HPDE6-E6E7 (cell line): ENCODE data around the gene SNX24.
"Not testable (repeated sequence)": the region's sequence is repeated elsewhere in the genome, so short reads cannot be mapped to it uniquely, and the experiment has no call there.

ENCODE experiments used
- DNase-seq: peaks from one replicate; pipeline ENCODE4 v3.0.0; 2011; ENCODE audit warnings: missing footprints; ENCODE audit errors: extremely low spot score

SNX24 gene

DNA sequence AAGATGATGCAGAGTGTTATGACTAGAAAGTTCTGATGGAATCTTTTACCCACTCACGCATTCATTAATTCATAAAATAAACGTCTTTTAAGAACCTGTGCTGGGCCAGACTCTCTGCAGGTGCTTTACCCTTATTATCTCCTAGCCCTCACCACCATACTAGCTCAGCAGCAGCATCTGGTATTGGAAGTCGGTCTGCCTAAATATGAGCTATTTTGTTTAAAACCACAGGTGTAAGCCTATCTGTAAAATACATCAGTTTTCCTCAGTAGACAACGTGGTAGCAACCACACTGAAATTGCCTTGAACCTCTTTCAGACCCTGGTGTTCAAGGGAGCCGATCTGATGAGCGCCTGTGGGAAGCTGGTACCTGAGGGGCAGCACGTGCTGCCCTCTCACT is 121.7 kb downstream of the SNX24 start:
- DNase-seq: no peak

DNA sequence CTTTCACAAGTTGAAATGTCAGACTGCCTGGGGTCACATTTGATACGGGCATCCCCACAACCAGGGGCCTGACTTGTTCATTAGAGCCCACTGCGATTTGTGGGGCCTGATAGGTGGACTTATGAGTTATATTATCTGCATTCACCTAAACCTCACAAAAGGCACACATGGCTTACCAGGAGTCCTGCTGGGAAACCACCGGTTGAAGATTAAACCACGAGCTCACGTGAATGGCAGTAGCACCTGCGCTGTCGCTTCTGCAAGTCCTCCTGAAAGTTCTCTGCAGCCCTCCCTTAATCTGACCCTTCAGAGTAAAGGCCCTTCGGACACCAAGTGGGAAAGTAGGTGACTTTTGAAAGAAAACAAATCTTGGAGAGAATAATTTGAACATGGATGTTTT is 122.2 kb downstream of the SNX24 start:
- no peak for DNase-seq

DNA sequence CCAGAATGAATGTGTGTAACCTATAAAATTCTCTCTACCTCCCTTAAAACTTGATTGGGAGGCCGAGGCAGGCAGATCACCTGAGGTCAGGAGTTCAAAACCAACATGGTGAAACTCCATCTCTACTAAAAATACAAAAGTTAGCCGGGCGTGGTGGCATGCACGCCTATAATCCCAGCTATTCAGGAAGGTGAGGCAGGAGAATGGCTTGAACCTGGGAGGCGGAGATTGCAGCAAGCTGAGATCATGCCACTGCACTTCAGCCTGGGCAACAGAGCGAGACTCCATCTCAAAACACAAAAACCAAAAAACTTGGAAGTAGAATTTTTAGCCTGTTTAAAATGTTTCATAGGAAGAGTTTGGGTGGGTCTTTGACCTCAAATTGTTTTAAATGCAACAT is 122.6 kb downstream of the SNX24 start:
- DNase-seq: not testable (repeated sequence)

DNA sequence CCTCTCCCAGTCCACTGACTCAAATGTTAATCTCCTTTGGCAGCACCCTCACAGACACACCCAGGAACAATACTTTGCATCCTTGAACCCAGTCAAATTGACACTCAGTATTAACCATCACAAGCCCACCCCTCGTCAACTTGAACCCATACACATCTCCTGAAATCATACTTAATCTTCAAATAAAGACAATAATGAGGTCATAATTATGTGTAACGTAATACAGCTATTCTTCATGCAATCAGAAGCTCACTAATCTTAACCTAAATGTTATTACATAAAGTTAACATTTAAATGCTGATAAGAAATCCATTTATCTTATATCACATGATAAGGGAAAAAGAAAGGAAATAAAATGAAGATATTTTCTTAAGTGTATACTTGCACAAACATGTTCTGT is 125.9 kb downstream of the SNX24 start:
- DNase-seq: no peak

DNA sequence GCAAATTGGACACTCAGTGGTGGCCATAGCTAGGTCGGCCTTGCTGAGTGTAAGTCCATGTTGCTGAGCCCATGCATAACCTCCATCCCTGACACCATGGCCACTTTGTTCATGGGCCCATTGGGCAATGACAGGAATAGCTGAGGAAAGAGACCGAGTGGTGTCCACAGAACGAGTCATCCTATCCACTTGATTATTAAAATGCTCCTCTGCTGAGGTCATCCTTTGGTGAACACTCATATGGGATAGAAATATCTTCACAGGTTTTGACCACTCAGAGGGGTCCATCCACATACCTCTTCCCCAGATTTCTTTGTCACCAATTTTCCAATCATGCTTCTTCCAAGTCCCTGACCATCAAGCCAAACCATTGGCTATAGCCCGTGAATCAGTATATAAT is 127.5 kb downstream of the SNX24 start:
- no peak for DNase-seq

DNA sequence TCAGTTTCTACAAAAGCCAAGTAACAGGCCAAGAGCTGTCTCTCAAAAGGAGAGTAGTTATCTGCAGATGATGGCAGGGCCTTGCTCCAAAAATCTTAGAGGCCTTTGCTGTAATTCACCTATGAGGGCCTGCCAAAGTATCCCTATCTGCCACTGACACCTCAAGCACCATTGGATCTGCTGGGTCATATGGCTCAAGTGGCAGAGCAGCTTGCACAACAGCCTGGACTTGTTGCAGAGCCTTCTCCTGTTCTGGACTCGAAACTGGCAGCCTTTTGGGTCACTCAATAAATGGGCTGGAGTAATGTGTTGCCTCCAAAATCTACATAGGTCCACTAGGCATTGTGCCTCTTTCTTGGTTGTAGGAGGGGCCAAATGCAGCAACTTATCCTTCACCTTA is 128.3 kb downstream of the SNX24 start:
- DNase-seq: not testable (repeated sequence)

DNA sequence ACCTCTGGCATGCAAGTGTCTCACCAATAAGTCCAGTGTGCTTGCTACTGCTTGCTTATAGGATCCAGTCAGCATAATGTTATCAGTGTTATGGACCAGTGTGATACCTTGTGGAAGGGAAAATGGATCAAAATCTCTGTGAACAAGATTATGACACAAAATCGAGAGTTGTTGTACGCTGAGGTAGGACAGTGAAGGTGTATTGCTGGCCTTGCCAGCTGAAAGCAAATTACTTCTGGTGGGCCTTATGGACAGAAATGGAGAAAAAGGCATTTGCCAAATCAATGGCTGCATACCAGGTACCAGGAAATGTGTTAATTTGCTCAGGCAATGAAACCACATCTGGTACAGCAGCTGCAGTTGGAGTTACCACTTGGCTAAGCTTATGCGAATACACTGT is 128.8 kb downstream of the SNX24 start:
- DNase-seq: not testable (repeated sequence)

DNA sequence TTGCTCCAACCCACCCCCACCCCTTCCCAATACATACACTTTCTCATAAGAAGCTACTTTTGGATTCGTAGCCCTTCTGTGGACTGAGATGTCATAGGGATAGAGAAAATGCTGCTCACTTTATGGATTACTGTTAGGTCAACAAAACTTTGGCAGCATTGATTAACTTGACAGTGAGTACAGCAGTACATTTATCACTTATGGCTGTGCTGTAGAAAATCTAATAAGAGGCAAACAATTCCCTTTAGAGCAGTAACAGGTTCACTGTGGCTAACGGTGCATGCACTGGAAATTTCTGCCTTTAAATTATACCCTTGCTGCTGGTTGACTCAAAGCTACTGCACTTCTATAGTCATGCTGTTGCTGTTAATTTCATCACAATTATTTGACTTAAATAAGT is 131.9 kb downstream of the SNX24 start:
- DNase-seq: no peak

DNA sequence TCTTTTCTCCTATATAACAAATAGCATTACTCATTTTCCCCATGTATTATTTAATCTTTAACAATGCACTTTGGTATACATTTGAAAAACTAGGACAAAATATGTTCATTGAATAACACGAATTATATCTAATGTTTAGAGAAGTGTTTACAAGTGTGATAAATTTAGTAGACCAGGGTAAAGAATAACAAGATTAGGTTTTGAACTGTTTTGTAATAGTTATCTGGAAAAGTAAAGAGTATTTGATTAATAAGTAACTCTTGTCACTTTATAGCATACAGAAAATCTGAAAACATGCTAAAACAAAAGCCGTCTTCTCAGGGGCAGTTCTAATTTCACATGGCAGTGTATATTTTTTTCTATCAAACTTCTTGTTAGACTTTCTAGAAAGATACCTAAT is 132.7 kb downstream of the SNX24 start:
- no peak for DNase-seq

DNA sequence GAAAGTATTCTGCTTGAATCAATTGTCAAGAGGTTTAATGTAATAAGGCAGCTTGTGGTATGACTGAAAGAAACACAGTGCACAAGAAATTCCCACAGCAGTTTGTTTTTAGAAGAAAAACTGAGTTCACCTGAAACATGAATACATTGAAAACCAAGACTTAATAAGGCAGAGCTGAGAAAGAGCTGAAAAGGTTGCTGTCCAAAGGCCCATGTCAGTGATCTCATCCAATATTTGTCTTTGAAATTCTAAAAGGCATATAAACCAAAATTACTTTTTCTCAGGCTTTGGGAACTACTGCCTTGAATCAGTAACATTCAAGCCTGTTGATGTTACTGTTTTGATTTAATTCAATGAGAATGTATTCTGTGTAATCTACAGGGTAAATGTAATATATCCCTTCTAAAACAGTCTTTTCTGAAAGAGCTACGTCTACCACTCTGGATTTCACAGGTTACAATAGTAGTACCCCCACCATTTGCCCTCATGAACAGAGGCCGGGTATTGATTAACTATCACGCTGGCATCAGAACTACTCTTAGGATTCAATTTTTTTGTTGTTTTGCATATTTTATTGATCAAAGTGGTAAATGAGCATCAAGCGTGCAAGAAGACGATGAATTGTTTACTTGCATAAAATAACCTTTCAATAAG is 133.4 kb downstream of the SNX24 start:
- DNase-seq: no peak

DNA sequence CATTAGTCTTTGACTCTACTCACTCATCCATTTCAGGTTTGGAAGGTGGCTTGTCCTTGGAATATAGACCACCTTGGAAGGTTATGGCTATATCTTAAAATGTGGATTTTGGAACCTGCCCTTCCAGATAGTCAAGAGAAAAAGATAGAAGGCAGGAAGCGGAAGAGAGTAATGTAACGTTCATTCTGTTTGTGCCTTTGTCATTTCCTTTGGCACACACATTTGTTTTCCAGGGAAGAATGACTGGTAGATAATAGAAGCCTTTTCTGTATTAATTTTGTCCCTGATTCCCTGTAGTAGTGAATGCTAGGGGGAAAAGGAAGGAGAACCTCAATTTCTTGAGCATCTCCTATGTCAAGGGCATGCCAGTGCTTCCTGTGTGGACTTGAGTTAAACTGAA is 136.4 kb downstream of the SNX24 start:
- no peak for DNase-seq

DNA sequence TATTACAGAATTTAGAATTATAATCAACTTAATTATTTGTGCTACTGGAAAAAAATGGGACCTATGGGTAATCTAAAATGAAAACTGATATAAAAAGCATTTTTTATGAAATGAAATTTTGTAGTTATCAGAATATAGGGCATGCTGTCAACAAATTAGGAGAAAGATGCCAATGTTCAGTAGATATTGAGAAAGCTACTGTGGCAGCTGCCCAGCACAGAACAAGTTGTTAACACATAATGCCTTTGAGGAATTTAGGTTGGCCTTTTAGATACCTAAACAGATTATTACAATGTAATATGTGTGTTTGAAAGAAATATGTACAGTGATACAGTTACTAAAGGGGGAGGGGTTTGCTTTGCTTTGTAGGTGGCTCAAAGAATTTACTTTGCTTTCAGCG is 137.0 kb downstream of the SNX24 start:
- DNase-seq: no peak

DNA sequence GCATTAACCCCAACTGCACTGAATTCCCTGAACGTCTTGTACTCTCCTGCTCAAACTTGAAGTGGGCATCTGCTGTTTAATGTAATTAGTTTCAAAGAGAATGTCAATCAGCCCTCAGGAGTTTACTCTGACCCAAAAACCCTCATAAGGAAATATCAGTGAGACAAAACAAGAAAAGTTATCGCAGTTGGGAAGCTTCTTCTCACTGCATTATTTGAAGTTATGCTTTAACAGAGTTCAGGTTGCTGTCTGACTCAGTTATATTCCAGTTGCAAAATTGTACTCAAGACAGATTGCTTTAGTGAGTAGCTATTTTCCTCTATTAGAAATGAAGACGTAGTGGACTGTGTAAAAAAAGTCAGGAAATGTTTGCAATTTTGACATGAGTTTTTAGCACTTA is 139.0 kb downstream of the SNX24 start:
- DNase-seq: no peak

DNA sequence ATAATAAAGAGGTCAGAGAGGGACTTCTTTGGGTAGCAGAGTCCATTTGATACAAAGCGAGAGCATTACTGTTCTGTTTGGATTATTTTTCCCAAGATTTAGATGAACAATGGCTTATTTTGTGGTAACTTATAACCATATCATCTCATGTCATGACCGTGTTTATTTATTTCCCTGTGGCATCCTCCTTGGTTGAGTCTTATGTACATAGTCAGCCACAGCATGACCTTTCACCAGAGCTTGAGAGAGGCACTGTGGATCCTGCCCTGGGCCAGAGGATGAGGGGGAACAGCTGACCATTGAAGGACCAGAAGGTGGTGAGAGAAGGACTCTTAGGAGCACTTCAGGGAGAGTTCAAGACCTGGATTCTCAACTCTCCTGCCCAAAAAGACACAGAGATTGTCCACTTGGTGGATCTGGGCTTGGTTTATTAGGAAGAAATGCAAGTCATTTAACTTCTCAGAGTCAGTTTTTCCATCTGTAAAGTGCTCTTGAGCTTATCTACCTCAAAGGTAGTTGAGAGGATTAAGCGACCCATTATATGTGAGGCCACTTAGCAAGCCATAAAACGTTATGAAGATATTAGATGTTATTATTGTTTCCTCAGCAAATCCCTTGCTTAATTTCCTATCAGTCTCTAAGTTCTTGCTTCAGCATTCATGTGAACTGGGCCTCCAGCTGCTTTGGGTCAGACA is 139.7 kb downstream of the SNX24 start:
- DNase-seq: no peak

DNA sequence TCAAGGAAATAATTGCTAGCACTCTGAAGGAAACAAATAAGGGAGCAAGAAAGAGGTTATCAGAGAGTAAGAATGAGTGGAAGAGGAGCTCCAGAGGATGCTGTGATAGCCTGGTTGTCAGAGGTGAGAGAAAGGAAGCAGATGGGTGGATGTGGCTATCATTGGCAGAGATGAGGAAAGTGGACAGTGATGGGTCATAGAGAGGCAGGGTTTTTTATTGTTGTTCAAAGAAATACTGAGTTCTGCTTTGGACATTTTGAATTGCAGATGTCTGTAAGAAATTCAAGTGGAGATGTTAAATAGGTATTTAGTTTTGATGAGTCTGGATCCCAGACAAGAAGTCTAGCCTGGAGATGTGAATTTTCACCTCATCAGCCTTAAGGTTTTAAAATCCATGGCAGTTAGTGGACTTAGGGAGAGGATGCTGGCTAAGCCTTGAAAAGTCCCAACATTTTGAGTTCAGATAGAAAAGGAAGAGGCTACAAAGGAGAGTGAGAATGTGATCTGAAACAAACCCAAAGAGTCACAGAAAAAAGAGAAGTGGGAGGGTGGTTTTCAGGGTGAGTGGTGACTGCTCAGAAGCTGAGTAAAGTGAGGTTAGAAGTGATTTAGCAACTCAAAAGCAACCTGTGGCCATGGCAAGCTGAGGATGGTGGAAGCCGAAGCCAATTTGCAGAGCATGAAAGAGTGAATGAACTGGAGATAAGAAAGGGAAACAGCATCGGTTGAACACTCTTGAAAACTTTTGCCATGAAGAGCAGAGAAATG is 140.7 kb downstream of the SNX24 start:
- no peak for DNase-seq

DNA sequence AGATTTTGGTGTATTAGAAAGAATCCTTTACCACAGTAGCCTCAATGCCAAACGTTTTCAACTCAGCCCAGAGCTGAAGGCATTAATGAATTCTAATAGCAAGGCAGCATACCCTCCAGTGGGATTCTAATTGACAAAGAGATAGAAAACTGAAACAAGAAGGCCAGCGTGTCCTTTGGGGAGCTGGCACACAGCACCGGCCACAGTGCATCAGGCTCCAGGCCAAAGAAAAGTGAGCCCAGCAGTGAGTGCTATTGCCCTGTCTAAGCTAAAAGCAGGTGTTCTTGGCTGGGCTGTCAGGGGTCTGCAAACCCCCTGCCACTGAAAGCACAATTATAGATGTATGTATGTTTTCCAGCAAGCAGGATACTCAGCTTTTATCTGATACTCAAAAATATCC is 150.7 kb downstream of the SNX24 start:
- no peak for DNase-seq

DNA sequence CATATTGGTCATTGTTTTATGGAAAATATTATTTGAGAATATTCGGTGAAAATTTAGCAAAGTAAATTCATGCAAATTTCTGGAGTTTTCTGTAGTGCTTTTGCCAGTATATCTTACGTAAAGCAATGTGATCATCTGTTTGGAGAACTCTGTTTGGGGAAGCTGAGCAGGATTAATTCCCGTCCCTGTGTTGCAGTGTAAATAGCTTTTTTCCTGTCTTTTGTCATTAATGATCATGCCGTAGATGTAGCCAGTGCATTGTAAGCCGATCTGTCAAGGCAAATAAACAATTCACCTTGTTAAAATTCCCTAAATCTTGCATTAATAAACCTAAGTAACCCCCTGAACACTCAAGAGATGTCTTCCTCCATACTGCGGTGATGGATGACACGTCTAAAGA is 151.9 kb downstream of the SNX24 start:
- DNase-seq: no peak

DNA sequence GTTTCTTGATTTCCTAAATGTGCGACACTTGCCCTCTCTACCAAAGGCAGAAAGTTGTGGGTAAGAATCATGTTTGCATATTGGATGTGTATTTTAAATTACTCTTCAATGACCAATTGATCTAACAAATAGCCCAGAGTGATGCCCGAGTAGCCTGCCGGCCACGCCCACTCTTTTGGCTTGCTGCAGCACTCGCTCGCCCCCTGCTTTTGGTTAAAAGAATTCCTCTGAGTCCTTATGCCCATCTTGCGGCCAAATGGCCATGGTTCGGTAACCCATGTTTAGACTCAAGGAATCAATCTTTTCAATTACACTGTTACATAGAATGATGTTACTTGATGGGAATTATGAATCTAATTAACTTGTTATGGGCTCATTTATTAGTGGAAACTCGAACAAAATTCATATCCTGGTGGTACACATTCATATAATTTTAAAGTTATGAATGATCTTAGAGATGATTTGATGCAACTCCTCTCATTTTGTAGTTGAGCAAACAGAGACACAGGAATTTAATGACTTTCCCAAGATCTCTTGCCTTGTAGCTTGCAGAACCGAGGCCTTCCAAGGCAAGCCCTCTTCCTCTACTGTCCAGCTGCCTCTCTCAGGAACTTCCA is 154.6 kb downstream of the SNX24 start:
- DNase-seq: peak; percentile 4

DNA sequence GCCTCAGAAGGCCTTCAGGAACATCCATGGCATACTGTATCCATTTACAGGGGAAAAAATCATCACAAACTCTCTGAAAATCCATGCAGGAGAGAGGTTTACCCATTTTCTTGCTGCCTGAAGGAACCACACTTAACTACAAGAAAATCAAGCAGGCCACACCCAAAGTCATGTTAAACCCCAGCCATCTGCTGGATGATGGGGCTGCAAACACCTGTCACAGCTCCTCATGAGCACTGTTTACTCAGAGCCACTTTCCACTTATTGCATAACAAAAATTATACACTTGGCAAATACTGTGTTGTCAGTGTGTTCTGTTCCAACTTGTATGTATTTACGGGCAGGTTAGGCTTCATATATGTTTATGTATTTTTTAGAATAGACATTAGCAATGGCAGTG is 155.3 kb downstream of the SNX24 start:
- no peak for DNase-seq

DNA sequence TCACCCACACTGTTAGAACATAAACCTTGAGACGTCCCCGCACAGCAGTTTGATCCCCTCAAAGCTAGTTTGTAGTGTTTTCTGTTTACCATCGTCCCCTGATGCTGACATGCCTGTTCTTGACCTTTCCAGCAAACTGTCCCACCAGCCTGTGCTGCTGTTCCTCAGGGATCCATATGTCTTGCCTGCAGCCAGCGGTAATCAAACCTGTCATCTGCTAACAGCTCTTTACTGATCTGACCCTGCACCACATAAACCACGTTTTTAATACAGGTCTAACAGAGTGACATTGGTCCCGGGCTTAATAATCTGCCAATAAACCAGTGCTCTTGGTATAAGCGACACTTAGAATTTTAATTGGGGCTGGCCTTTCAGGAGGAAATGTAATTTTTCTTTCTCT is 156.4 kb downstream of the SNX24 start:
- no peak for DNase-seq

DNA sequence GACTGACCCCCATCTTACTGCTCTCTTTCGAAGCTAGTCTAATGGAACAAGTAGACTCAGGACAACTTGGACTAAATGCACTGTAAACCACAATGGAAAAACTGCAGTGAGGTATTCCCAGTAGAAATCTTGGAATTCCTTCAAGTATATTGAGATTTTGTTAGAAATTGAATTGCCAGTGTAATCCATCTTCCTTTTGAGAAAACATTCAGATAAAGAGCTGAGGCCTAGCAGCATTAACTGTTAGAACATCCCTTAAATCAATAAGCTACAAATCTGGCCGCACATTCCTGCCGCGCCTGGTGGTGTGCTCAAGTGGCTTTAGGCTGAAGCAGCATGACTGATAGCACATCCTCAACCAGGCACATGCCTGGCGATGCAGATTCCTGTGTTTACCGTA is 161.8 kb downstream of the SNX24 start:
- DNase-seq: no peak

DNA sequence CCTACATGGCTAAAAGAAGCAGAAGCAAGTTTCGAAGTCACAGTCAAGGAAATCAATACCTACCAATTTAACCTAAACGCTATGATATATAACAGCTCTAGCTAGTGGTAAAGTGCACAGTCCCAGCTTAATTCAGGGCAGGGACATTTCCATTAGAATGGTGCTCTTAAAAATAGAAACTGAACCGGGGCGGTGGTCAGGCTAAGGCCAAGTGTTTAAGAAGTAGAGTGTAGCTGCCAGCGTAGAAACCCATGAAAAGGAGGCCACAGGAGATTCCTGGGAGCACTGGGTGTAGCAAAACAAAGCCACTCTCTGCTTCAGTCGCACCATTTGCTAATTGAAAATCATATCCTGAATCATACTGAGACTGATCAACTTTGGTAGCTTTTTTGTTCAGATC is 162.3 kb downstream of the SNX24 start:
- no peak for DNase-seq

DNA sequence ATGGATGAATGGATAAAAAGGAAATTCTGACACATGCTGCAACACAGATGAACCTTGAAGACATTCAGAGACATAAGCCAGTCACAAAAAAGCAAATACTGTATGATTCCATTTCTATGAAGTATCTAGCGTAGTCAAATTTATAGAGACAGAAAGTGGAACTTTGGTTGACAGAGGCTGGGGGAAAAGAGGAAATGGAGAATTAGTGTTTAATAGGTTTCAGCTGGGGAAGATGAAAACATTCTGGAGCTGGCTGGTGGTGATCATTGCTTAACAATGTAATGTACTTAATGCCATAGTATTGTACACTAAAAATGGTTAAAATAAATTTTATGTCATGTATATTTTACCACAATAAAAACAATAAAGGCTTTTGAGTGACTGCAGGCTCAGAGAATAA is 166.9 kb downstream of the SNX24 start:
- DNase-seq: no peak
